GM12875 (cell line): ENCODE data around the gene PDCD1.
"Not testable (repeated sequence)": the region's sequence is repeated elsewhere in the genome, so short reads cannot be mapped to it uniquely, and the experiment has no call there.

Experiments used
- H3K4me3 ChIP-seq: one replicate; pipeline ENCODE4 v1.5.1; 2011; ENCODE audit warnings: low read depth, low read length, control low read depth
- CTCF ChIP-seq: IDR thresholded peaks from 2 replicates; pipeline ENCODE4 v1.5.1; 2011; ENCODE audit warnings: low read depth, mild to moderate bottlenecking, control low read depth, inconsistent platforms, low read length, moderate library complexity, borderline replicate concordance; ENCODE audit not compliant: insufficient read depth

Gene PDCD1

DNA sequence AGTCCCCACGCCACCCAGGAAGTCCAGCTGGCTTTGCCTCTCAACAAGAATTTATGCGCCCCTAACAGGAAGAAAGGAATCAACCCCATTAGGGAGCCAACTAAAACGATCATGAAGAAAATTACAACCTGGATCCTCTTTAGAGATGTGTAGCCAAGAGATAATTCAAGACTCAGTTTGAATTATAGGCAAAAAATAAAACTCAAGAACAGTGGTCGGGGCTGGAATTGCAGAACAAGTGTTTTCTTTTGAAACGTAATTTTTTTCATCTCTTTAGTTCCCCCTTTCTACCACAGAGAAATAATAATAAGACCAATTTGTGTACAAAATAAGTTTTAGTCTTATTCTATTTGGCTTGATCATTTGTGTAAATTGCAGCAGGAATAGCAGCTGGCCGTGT, 22.4 kb downstream of the PDCD1 start:
- TF ChIP-seq CTCF = no peak
- H3K4me3 ChIP-seq = no peak overlapping the region

DNA sequence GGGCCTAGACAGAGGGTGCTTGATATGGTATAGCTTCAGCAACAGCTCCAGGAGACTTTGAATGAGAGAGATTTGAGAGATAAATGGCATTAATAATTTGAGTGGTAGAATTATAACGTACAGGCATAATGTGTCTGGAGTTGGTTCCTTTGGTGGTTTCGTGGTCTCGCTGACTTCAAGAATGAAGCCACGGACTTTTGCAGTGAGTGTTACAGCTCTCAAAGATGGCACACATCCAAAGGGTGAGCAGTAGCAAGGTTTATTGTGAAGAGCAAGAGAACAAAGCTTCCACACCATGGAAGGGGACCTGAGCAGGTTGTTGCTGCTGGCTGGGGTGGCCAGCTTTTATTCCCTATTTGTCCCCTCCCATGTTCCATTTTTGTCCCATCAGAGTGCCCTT, 23.1 kb downstream of the PDCD1 start:
- no peak for TF ChIP-seq CTCF

GRCh38 chr2:241834527-241835210, 24.0 kb downstream of the PDCD1 start:
- TF ChIP-seq CTCF = no peak
- H3K4me3 ChIP-seq = no peak overlapping the region

More for the DNA sequence above, 23.1 kb downstream of the PDCD1 start:
- H3K4me3 ChIP-seq = no peak overlapping the region

- H3K4me3 ChIP-seq = not testable (repeated sequence)
Observed at GRCh38 chr2:241833756-241834526, 24.8 kb downstream of the PDCD1 start.

DNA sequence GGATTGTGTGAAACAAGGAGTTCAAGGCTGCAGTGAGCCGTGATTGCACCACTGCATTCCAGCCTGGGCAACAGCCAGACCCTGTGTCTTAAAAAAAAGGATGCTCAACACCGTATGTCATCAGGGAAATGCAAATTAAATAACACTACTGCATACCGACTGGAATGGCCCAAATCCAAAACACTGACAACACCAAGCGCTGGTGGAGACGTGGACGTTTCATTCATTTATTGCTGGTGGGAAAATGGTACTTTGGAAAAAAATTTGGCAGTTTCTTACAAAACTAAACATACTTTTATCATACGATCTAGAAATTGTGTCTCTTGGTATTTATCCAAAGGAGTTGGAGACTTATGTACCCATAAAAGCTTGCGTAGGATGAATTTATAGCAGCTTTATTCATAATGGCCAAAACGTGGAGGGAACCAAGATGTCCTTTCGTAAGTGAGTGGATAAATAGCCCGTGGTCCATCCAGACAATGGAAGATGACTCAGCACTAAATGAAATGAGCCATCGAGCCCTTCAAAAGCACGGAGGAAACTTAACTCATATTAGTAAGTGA, 25.5 kb downstream of the PDCD1 start:
- no peak for TF ChIP-seq CTCF
- H3K4me3 ChIP-seq = no peak overlapping the region

- H3K4me3 ChIP-seq = no peak overlapping the region
- no peak for TF ChIP-seq CTCF
Observed at GRCh38 chr2:241827394-241827793, 31.3 kb downstream of the PDCD1 start.

GRCh38 chr2:241823531-241824437, 34.9 kb downstream of the PDCD1 start:
- H3K4me3 ChIP-seq = not testable (repeated sequence)
